SK-N-SH (cell line): Measurements from ENCODE around the gene RASSF9. TPM values are rescaled to one million over a fixed set of nuclear protein-coding genes. Genes with fewer than 3 reads are reported as not detected.

Source experiments
- CTCF ChIA-PET: fragments of 300-600, 350-600 bp; formaldehyde crosslinking; extraction: SDS; loops from one replicate; lab custom pipeline; 2021; lab: Yijun Ruan, JAX
- POLR2A ChIA-PET: fragments of 350-600 bp; sonication (Branson Sonifier 250); formaldehyde crosslinking; extraction: SDS; loops from one replicate; lab custom pipeline; 2020; ENCODE audit warnings: antibody characterized with exemption, inconsistent platforms; lab: Yijun Ruan, JAX
- DNase-seq: peaks from one replicate; pipeline ENCODE4 v3.0.0; 2012
- H2AFZ ChIP-seq: fragments of 200-600 bp; sonication (generic); 2 replicates; pipeline ENCODE4 v1.8.1; 2016; ENCODE audit warnings: antibody characterized with exemption, mild to moderate bottlenecking, low read depth
- H3F3A ChIP-seq: fragments of 200-600 bp; sonication (generic); replicated peaks from 2 replicates; pipeline ENCODE3; 2016; ENCODE audit warnings: antibody characterized with exemption, mild to moderate bottlenecking; ENCODE audit not compliant: insufficient read depth
- H3K27ac ChIP-seq, 2 experiments: fragments of 200-500 bp in 1 of 2; fragments of 200-600 bp in 1 of 2; sonication (Bioruptor generic) in 1 of 2; sonication (generic), shearing (Covaris generic) in 1 of 2; 2 replicates each; pipeline versions ENCODE4 v1.5.1 to v1.6.1; 2014 to 2016; ENCODE audit warnings: low read depth in 2 of 2, inconsistent platforms in 1 of 2, low read length in 1 of 2, mild to moderate bottlenecking in 1 of 2, mixed read lengths in 1 of 2
- H3K27me3 ChIP-seq: fragments of 200-600 bp; sonication (generic), shearing (Covaris generic); 2 replicates; pipeline ENCODE4 v1.6.1; 2016; ENCODE audit warnings: mixed run types; ENCODE audit not compliant: insufficient read depth
- H3K36me3 ChIP-seq, 2 experiments: fragments of 200-500 bp in 1 of 2; fragments of 200-600 bp in 1 of 2; sonication (Bioruptor generic) in 1 of 2; sonication (generic) in 1 of 2; replicated peaks in 1 of 2; 2 replicates each; pipeline versions ENCODE3 to v1.5.1; 2014 to 2016; ENCODE audit warnings: low read length in 1 of 2, mild to moderate bottlenecking in 1 of 2; ENCODE audit not compliant: insufficient read depth in 2 of 2, control insufficient read depth in 1 of 2
- H3K4me1 ChIP-seq, 2 experiments: fragments of 200-500 bp in 1 of 2; fragments of 200-600 bp in 1 of 2; sonication (Bioruptor generic) in 1 of 2; sonication (generic), shearing (Covaris generic) in 1 of 2; 2 replicates each; pipeline versions ENCODE4 v1.5.1 to v1.6.1; 2014 to 2016; ENCODE audit warnings: low read depth in 1 of 2, low read length in 1 of 2, mixed run types in 1 of 2; ENCODE audit not compliant: insufficient read depth in 2 of 2, control insufficient read depth in 1 of 2
- H3K4me2 ChIP-seq: fragments of 200-600 bp; sonication (generic), shearing (Covaris generic); 2 replicates; pipeline ENCODE4 v1.6.1; 2017; ENCODE audit warnings: mixed run types
- H3K4me3 ChIP-seq, 2 experiments: fragments of 200-500 bp in 1 of 2; fragments of 200-600 bp in 1 of 2; sonication (Bioruptor generic) in 1 of 2; sonication (generic), shearing (Covaris generic) in 1 of 2; 2 replicates each; pipeline versions ENCODE4 v1.5.1 to v1.8.1; 2014 to 2016; ENCODE audit warnings: low read depth in 2 of 2, inconsistent platforms in 1 of 2, low read length in 1 of 2, mild to moderate bottlenecking in 1 of 2, mixed read lengths in 1 of 2, moderate library complexity in 1 of 2
- H3K79me2 ChIP-seq: fragments of 200-600 bp; sonication (generic); 2 replicates; pipeline ENCODE4 v1.8.1; 2017; ENCODE audit warnings: mild to moderate bottlenecking; ENCODE audit not compliant: insufficient read depth
- H3K9ac ChIP-seq: fragments of 200-600 bp; sonication (generic); 2 replicates; pipeline ENCODE4 v1.6.1; 2017; ENCODE audit warnings: mixed run types
- H3K9me2 ChIP-seq: fragments of 200-600 bp; sonication (generic); 2 replicates; pipeline ENCODE4 v1.6.1; 2017; ENCODE audit warnings: mixed run types
- H3K9me3 ChIP-seq: fragments of 200-600 bp; sonication (generic); 2 replicates; pipeline ENCODE4 v1.6.1; 2017; ENCODE audit warnings: mixed run types, mild to moderate bottlenecking, moderate library complexity
- H4K20me1 ChIP-seq: fragments of 200-600 bp; sonication (generic); 2 replicates; pipeline ENCODE4 v1.6.1; 2017; ENCODE audit warnings: mild to moderate bottlenecking, mixed run types; ENCODE audit not compliant: insufficient read depth
- CHD2 ChIP-seq: fragments of 150-350 bp; IDR thresholded peaks from 2 replicates; pipeline ENCODE4 v1.6.1; 2018; ENCODE audit warnings: low read length; ENCODE audit not compliant: partially characterized antibody
- CTCF ChIP-seq: fragments of 200-600 bp; sonication (generic); IDR thresholded peaks from 2 replicates; pipeline ENCODE4 v1.6.1; 2017; ENCODE audit warnings: antibody characterized with exemption, mild to moderate bottlenecking, moderate library complexity
- GABPA ChIP-seq: IDR thresholded peaks from 2 replicates; pipeline ENCODE4 v1.4.0; 2012; ENCODE audit warnings: low read depth, mild to moderate bottlenecking
- GATA2 ChIP-seq: sonication (generic); formaldehyde crosslinking; IDR thresholded peaks from 2 replicates; pipeline ENCODE4 v1.5.0; 2020; ENCODE audit warnings: mild to moderate bottlenecking, missing genetic modification reagents
- JUND ChIP-seq: IDR thresholded peaks from 2 replicates; pipeline ENCODE4 v1.4.0; 2012
- PBX3 ChIP-seq: IDR thresholded peaks from 2 replicates; pipeline ENCODE4; 2012
- RAD21 ChIP-seq: IDR thresholded peaks from 2 replicates; pipeline ENCODE4 v1.6.1; 2012; ENCODE audit warnings: mild to moderate bottlenecking, low read length
- SMC3 ChIP-seq: IDR thresholded peaks from 2 replicates; pipeline ENCODE4 v1.6.1; 2012; ENCODE audit warnings: low read depth, low read length, improper control_type of control experiment
- TEAD4 ChIP-seq: IDR thresholded peaks from 2 replicates; pipeline ENCODE4 v1.4.0; 2012; ENCODE audit warnings: mild to moderate bottlenecking, borderline replicate concordance; ENCODE audit not compliant: insufficient read depth
- YY1 ChIP-seq: IDR thresholded peaks from 2 replicates; pipeline ENCODE4 v1.4.0; 2012; ENCODE audit warnings: low read depth, mild to moderate bottlenecking
- WGBS: methylation state at CpG from one replicate; pipeline ENCODE4 v1.1.6; 2017; ENCODE audit warnings: low lambda C conversion rate; 5-methylcytosine and 5-hydroxymethylcytosine counted together
- polyA plus RNA-seq, 3 experiments: library from polyadenylated mRNA; depleted of rRNA; stranded (reverse); fragments of >200 nt; gene quantifications; 2 replicates each; pipeline ENCODE4 v1.2.3, GENCODE V29; 2012

The RASSF9 gene
- polyA plus RNA-seq (2012; rRNA removed), result 0.21 and 0.32 TPM in 2 replicates
- 0.37 and 0.39 TPM in 2 replicates for polyA plus RNA-seq (2012; cell fraction: cytosol; rRNA removed)
- polyA plus RNA-seq (2012; cell fraction: nucleus; rRNA removed), result 0.06 and 0.17 TPM in 2 replicates

GRCh38 chr12:85836197-85837090 is at the start of gene RASSF9:
RASSF9 (minus strand) TSS chr12:85836409; CDS start chr12:85836201, 208 bp downstream.
- DNase-seq, result no peak
- peaks cover 0 to 10% of the 10 kb centered on the region in 2 experiments; a peak in 2 of 4 replicates for H3K4me1 ChIP-seq
- H3K9ac ChIP-seq, result peak within 1 kb of the TSS; percentile 24; the same call in 1 of the 2 replicates
- no peaks in the 10 kb centered on the region for H3K79me2 ChIP-seq
- no peaks in the 10 kb centered on the region for H3K9me3 ChIP-seq
- no peak for TF ChIP-seq GABPA
- no peak for TF ChIP-seq RAD21
- CTCF ChIA-PET, result interaction anchor here (1.0 to 1.3 kb wide), 2 partner anchors 19 to 31 kb away, joined by 3 read pairs; no protein-coding TSS in a partner anchor
- peak within 1 kb of the TSS; percentile 43 to 51; a peak in 3 of 4 replicates for H3K27ac ChIP-seq
- no peaks in the 10 kb centered on the region for H4K20me1 ChIP-seq
- H3F3A ChIP-seq, result peaks cover 4% of the 10 kb centered on the region
- no peaks in the 10 kb centered on the region for H3K27me3 ChIP-seq
- no peaks in the 10 kb centered on the region for H3K36me3 ChIP-seq
- WGBS, result 48% methylated on average over 15 of the region's 15 CpGs
- H3K4me3 ChIP-seq, result peak within 1 kb of the TSS; percentile 22 to 27; a peak in 3 of 4 replicates
- H2AFZ ChIP-seq, result peak within 1 kb of the TSS; percentile 74
- H3K9me2 ChIP-seq, result no peaks in the 10 kb centered on the region
- peak within 1 kb of the TSS; percentile 59 for H3K4me2 ChIP-seq
- POLR2A ChIA-PET, result interaction anchor here (0.7 kb wide), 1 partner anchor 286 kb away, joined by 3 read pairs; no protein-coding TSS in a partner anchor

GRCh38 chr12:85883763-85884162 is 47.6 kb upstream of the RASSF9 start:
- CTCF ChIA-PET, result interaction anchor here (1.3 to 5.6 kb wide), 5 partner anchors 12 to 415 kb away, joined by 3 to 21 read pairs (median 7); no protein-coding TSS in a partner anchor

More at GRCh38 chr12:85883763-85884162, 47.6 kb upstream of the RASSF9 start:
- no peak overlapping the region for H3K9ac ChIP-seq
- H3K27ac ChIP-seq, result no peak overlapping the region
- no peaks in the 10 kb centered on the region for H3F3A ChIP-seq
- no peaks in the 10 kb centered on the region for H3K4me1 ChIP-seq
- TF ChIP-seq YY1 (no peak), GABPA (no peak), SMC3 (no peak), GATA2 (CRISPR knock-in tag) (no peak), PBX3 (no peak), JUND (no peak), CHD2 (no peak), TEAD4 (no peak), CTCF (no peak)
- DNase-seq, result no peak
- H2AFZ ChIP-seq, result no peak overlapping the region
- POLR2A ChIA-PET, result no interaction called here
- H3K4me2 ChIP-seq, result no peak overlapping the region
- H4K20me1 ChIP-seq, result no peaks in the 10 kb centered on the region
- no peaks in the 10 kb centered on the region; the same call in 1 of the 2 replicates for H3K27me3 ChIP-seq
- H3K9me2 ChIP-seq, result no peaks in the 10 kb centered on the region
- H3K9me3 ChIP-seq, result no peaks in the 10 kb centered on the region
- H3K4me3 ChIP-seq, result no peak overlapping the region
- H3K79me2 ChIP-seq, result no peaks in the 10 kb centered on the region
- H3K36me3 ChIP-seq, result no peaks in the 10 kb centered on the region
